ENCODE data around the gene CTNNA1. TPM values are rescaled to one million over a fixed set of nuclear protein-coding genes. Genes with fewer than 3 reads are reported as not detected.

The CTNNA1 gene
- total and polyA plus RNA-seq, 2 experiments from 2014 or later, result 171 to 260 TPM

DNA sequence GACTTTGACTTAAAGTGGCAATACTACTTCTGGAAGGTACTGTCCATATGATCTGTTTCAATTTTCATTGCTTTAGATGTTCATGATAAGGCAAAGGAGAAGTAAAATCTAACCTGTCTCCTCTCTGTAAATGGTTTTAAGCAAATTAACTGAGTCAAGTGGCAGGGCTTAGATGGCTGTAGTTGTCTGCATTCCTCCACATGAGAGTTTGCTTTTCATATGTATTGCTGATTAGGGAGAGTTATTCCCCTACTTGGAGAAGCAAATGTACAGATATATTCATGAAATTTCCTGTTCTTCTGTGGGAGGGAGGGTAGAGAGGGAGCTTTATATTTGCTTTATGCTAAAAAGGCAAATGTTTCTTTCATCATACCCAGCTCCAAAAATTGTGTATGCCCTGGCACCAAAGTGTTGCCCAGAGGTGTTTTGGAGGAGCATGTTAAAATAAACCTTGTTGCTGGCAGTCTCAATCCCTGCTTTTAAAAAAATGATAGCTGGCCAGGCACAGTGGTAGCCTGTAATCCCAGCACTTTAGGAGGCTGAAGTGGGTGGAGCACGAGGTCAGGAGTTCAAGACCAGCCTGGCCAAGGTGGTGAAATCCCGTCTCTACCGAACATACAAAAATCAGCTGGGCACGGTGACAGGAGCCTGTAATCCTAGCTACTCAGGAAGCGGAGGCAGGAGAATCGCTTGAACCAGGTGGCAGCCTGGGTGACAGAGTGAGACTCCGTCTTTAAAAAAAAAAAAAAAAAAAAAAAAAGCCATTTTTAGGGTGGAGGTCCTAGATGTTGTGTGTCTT is 125.4 kb downstream of the CTNNA1 start:
- H3K4me1 ChIP-seq (ENCODE audit: low read depth), result peaks cover 15% of the 10 kb centered on the region
- H3K27ac ChIP-seq, result no peak overlapping the region
- no peaks in the 10 kb centered on the region for H3K9me3 ChIP-seq (ENCODE audit: low read depth)
- DNase-seq (ENCODE audit: low read depth in 1 of 2, low spot score in 1 of 2), result no peak
- H3K27me3 ChIP-seq, result no peaks in the 10 kb centered on the region
- no peak overlapping the region for H3K4me3 ChIP-seq
- no peaks in the 10 kb centered on the region for H3K36me3 ChIP-seq
- TF ChIP-seq, protein P1, sequence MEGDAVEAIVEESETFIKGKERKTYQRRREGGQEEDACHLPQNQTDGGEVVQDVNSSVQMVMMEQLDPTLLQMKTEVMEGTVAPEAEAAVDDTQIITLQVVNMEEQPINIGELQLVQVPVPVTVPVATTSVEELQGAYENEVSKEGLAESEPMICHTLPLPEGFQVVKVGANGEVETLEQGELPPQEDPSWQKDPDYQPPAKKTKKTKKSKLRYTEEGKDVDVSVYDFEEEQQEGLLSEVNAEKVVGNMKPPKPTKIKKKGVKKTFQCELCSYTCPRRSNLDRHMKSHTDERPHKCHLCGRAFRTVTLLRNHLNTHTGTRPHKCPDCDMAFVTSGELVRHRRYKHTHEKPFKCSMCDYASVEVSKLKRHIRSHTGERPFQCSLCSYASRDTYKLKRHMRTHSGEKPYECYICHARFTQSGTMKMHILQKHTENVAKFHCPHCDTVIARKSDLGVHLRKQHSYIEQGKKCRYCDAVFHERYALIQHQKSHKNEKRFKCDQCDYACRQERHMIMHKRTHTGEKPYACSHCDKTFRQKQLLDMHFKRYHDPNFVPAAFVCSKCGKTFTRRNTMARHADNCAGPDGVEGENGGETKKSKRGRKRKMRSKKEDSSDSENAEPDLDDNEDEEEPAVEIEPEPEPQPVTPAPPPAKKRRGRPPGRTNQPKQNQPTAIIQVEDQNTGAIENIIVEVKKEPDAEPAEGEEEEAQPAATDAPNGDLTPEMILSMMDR (IDR thresholded peaks at IDR 0.05; ENCODE audit: low read depth, low read length), result no peak

DNA sequence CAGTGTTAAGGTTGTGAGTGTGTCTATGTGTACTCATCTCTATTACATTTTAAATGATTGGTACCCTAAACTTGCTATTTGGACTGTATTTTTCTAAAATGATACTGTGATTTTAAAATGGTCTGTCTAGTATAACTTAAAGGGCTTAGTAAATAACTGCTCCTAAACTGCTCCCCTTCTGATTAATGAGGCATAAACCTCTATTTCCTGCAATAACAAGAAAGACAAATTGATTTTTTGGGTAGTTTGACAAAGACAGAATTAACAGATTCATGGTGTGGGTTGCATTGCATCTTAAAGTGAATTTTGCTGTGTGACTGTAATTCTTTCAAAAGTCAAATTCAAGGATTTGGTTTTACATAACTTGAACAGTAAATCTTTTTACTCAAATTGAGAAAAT is 130.0 kb downstream of the CTNNA1 start:
- no peak for DNase-seq (ENCODE audit: low read depth in 1 of 2, low spot score in 1 of 2)
- Histone ChIP-seq H3K27ac (no peak overlapping the region), H3K4me3 (no peak overlapping the region), H3K9me3 (ENCODE audit: low read depth) (no peaks in the 10 kb centered on the region), H3K36me3 (peaks cover 19% of the 10 kb centered on the region), H3K27me3 (no peaks in the 10 kb centered on the region), H3K4me1 (ENCODE audit: low read depth) (peaks cover 7% of the 10 kb centered on the region)
- TF ChIP-seq, protein P1 (IDR thresholded peaks at IDR 0.05; ENCODE audit: low read depth, low read length), result no peak

DNA sequence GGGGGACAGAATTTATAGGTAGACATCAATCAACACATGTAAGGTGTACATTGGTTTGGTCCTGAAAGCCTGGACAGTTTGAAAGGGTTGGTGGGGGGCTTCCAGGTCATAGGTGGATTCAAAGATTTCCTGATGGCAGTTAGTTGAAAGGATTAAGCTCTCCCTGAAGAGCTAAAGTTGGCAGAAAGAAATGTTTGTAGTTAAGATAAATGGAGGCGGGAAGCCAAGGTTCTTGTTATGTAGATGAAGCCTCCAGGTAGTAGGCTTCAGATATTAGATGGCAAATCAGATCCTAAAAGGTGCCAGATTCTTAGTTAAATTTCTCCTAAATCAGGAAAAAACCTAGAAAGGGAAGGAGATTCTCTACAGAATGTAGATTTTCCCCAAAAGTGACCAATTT is 130.9 kb downstream of the CTNNA1 start:
- TF ChIP-seq, protein P1 (IDR thresholded peaks at IDR 0.05; ENCODE audit: low read depth, low read length), result no peak
- H3K4me1 ChIP-seq (ENCODE audit: low read depth), result no peaks in the 10 kb centered on the region

DNA sequence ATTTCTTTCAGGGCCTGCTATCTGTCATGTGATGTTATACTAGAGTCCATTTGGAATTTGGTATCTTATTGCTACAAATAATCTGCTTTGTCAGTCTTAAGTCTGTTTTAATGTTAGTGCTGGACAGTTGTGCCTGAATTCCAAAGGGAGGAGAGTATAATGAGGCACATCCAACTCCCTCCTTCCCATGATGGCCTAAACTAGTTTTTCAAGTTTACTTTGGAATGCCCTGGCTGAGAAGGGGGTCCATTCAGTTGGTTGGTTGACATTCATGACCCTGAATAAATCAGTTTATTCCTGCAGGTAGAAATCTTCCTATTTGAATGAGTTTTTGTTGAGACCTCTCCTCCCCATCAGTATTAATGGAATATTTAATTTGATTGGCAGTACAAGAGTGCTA is 131.3 kb downstream of the CTNNA1 start:
- no peaks in the 10 kb centered on the region for H3K4me1 ChIP-seq (ENCODE audit: low read depth)
- no peaks in the 10 kb centered on the region for H3K9me3 ChIP-seq (ENCODE audit: low read depth)
- H3K36me3 ChIP-seq, result peaks cover 30% of the 10 kb centered on the region
- no peak overlapping the region for H3K4me3 ChIP-seq
- no peaks in the 10 kb centered on the region for H3K27me3 ChIP-seq
- TF ChIP-seq, protein P1 (IDR thresholded peaks at IDR 0.05; ENCODE audit: low read depth, low read length), result no peak
- H3K27ac ChIP-seq, result no peak overlapping the region
- no peak for DNase-seq (ENCODE audit: low read depth in 1 of 2, low spot score in 1 of 2)

More for the DNA sequence above, 130.9 kb downstream of the CTNNA1 start:
- Histone ChIP-seq H3K4me3 (no peak overlapping the region), H3K36me3 (peaks cover 26% of the 10 kb centered on the region), H3K27ac (no peak overlapping the region), H3K9me3 (ENCODE audit: low read depth) (no peaks in the 10 kb centered on the region), H3K27me3 (no peaks in the 10 kb centered on the region)
- no peak for DNase-seq (ENCODE audit: low read depth in 1 of 2, low spot score in 1 of 2)

DNA sequence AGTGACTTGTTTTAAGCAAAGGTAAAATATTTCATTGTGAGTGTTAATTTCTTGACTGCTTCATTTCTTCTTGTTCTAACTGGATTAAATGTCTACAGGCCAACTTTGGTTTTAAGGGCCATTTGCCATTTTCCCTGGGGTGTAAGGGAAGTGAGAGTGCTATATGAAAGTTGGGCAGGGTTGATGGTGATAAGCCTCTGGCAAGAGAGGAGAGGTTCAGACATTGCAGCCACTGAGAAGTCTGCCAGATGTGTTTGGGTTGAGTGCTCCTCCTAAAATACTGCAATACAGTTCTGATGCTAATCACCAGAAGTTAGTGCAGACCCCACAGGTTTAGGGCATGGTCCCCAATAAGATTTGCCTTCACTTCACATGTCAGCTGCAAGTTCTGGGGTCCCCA is 136.8 kb downstream of the CTNNA1 start:
- H3K27ac ChIP-seq, result no peak overlapping the region
- TF ChIP-seq, protein P1 (IDR thresholded peaks at IDR 0.05; ENCODE audit: low read depth, low read length), result no peak
- H3K4me3 ChIP-seq, result no peak overlapping the region
- peaks cover 32% of the 10 kb centered on the region for H3K36me3 ChIP-seq
- no peaks in the 10 kb centered on the region for H3K27me3 ChIP-seq
- no peaks in the 10 kb centered on the region for H3K9me3 ChIP-seq (ENCODE audit: low read depth)
- no peak for DNase-seq (ENCODE audit: low read depth in 1 of 2, low spot score in 1 of 2)
- H3K4me1 ChIP-seq (ENCODE audit: low read depth), result no peaks in the 10 kb centered on the region

Data from cardiac muscle cell (in vitro differentiated cells and primary cell).